GM12878 (cell line): ENCODE data around the gene KIF20B. TPM values are rescaled to one million over a fixed set of nuclear protein-coding genes. Genes with fewer than 3 reads are reported as not detected.

Source experiments
- ATAC-seq: fragments of 200-7000 bp; cut with Tn5 transposase; 3 replicates; pipeline ENCODE4 v1.9.1; 2020; ENCODE audit warnings: mild to moderate bottlenecking, moderate library complexity
- BruUV-seq: library from RNA; stranded (reverse); fragments of 400-500 nt; replicated peaks from 2 replicates; lab custom pipeline; 2021; lab: Mats Ljungman, UMichigan
- CTCF ChIA-PET: fragments of 300-600 bp; sonication (Branson Sonifier 250); formaldehyde crosslinking; extraction: SDS; loops from one replicate; lab custom pipeline; 2021; ENCODE audit warnings: inconsistent platforms; lab: Yijun Ruan, JAX
- POLR2A ChIA-PET: fragments of 350-600 bp; formaldehyde crosslinking; extraction: SDS; loops from one replicate; lab custom pipeline; 2021; ENCODE audit warnings: inconsistent platforms; lab: Charles Lee
- RAD21 ChIA-PET: fragments of 300-600 bp; sonication (Branson Sonifier 250); formaldehyde crosslinking; loops from one replicate; lab custom pipeline; 2023; ENCODE audit warnings: antibody characterized with exemption; ENCODE audit not compliant: unreplicated experiment; lab: Charles Lee
- SMC1A ChIA-PET: fragments of 300-600 bp; sonication (Branson Sonifier 250); formaldehyde crosslinking; loops from one replicate; lab custom pipeline; 2023; ENCODE audit not compliant: unreplicated experiment, uncharacterized antibody; lab: Charles Lee
- DNase-seq: peaks from one replicate; pipeline ENCODE4 v3.0.0-alpha.2; 2011; ENCODE audit warnings: low read depth, low spot score
- FAIRE-seq: peaks from 3 replicates; lab custom pipeline; 2011; peaks lifted over from hg19 to GRCh38; lab: Jason Lieb, UNC
- H2AFZ ChIP-seq: 2 replicates; pipeline ENCODE4 v1.6.0; 2011; ENCODE audit warnings: low read depth, low read length, control low read depth; ENCODE audit not compliant: control insufficient read depth
- H3K27ac ChIP-seq: 2 replicates; pipeline ENCODE4 v1.5.1; 2011; ENCODE audit warnings: control low read depth; ENCODE audit not compliant: control insufficient read depth, insufficient read depth
- H3K27me3 ChIP-seq, 2 experiments: replicated peaks in 1 of 2; 2 replicates each; pipeline versions ENCODE4 v1.6.0 to v1.6.1; 2011; ENCODE audit warnings: low read length in 1 of 2; ENCODE audit not compliant: control insufficient read depth in 2 of 2, insufficient read depth in 2 of 2
- H3K36me3 ChIP-seq, 2 experiments: 2 replicates each; pipeline ENCODE4 v1.5.1; 2011; ENCODE audit warnings: low read length in 1 of 2; ENCODE audit not compliant: control insufficient read depth in 2 of 2, insufficient read depth in 2 of 2
- H3K4me1 ChIP-seq: 2 replicates; pipeline ENCODE4 v1.6.1; 2011; ENCODE audit warnings: mild to moderate bottlenecking, low read length, moderate library complexity, mixed read lengths; ENCODE audit not compliant: control insufficient read depth, insufficient read depth
- H3K4me2 ChIP-seq: 2 replicates; pipeline ENCODE4 v1.6.0; 2011; ENCODE audit warnings: control low read depth; ENCODE audit not compliant: control insufficient read depth, insufficient read depth
- H3K4me3 ChIP-seq: fragments of 200-600 bp; sonication (generic); 2 replicates; pipeline ENCODE4 v1.5.1; 2016
- H3K79me2 ChIP-seq: 2 replicates; pipeline ENCODE4 v1.6.0; 2011; ENCODE audit warnings: low read length; ENCODE audit not compliant: control insufficient read depth, insufficient read depth
- H3K9ac ChIP-seq: 2 replicates; pipeline ENCODE4 v1.8.0; 2011; ENCODE audit warnings: low read length, control low read depth, mixed read lengths; ENCODE audit not compliant: control insufficient read depth, insufficient read depth
- H3K9me3 ChIP-seq: replicated peaks from 3 replicates; pipeline ENCODE4 v1.5.1; 2011; ENCODE audit warnings: mild to moderate bottlenecking, low read length; ENCODE audit not compliant: control insufficient read depth, insufficient read depth
- H4K20me1 ChIP-seq: 2 replicates; pipeline ENCODE4 v1.6.0; 2011; ENCODE audit not compliant: control insufficient read depth, insufficient read depth
- HDAC6 ChIP-seq: fragments of 200-600 bp; sonication (generic); IDR thresholded peaks from one replicate; pipeline ENCODE4 v1.8.0; 2017; ENCODE audit warnings: antibody characterized with exemption; ENCODE audit not compliant: unreplicated experiment
- MYC ChIP-seq: IDR thresholded peaks from 2 replicates; pipeline ENCODE4 v1.6.1; 2011; ENCODE audit warnings: mild to moderate bottlenecking, low read length, moderate library complexity, inconsistent platforms; ENCODE audit not compliant: insufficient read depth, insufficient replicate concordance, insufficient read length, severe bottlenecking
- NFIC ChIP-seq: IDR thresholded peaks from 2 replicates; pipeline ENCODE4 v1.6.1; 2012; ENCODE audit warnings: low read depth, mild to moderate bottlenecking, inconsistent platforms, low read length, moderate library complexity
- NFYA ChIP-seq: IDR thresholded peaks from 2 replicates; pipeline ENCODE4 v1.6.1; 2011; ENCODE audit warnings: low read depth, mild to moderate bottlenecking, low read length, improper control_type of control experiment, borderline replicate concordance
- PAX5 ChIP-seq: IDR thresholded peaks from 2 replicates; pipeline ENCODE4 v1.6.1; 2011; ENCODE audit warnings: low read depth, low read length, borderline replicate concordance
- ZNF207 ChIP-seq: fragments of 450-650 bp; IDR thresholded peaks from 2 replicates; pipeline ENCODE4 v1.6.1; 2014; ENCODE audit warnings: antibody characterized with exemption, mild to moderate bottlenecking, borderline replicate concordance
- ZNF24 ChIP-seq: fragments of 450-650 bp; IDR thresholded peaks from 2 replicates; pipeline ENCODE4 v1.6.1; 2017; ENCODE audit warnings: antibody characterized with exemption, mild to moderate bottlenecking
- in situ Hi-C: fragments of 300-500 bp; cut with MboI; formaldehyde crosslinking; loops from 9 replicates; pipeline ENCODE4 v1.14.3; 2018; ENCODE audit warnings: mixed read lengths
- intact Hi-C: fragments of 100-400 bp; cut with micrococcal nuclease; formaldehyde crosslinking; loops from one replicate; pipeline ENCODE4 v1.14.2; 2022; ENCODE audit not compliant: unreplicated experiment
- polyA plus RNA-seq, 11 experiments: library from polyadenylated mRNA; depleted of rRNA in 4 of 11; unstranded in 6 of 11; stranded (reverse) in 5 of 11; fragments of >200 nt; fragmentation: Nextera tagmentation in 4 of 11; fragmentation: Illumina TruSeq in 1 of 11; extraction: Ambion mirVana in 4 of 11; extraction: Trizol in 1 of 11; gene quantifications; 1 replicate in 1 of 11; 2 replicates in 10 of 11; pipeline versions ENCODE4 v1.2.1 to v1.2.3, GENCODE V29; 2011 to 2016; ENCODE audit warnings: inconsistent platforms in 2 of 11, missing spikeins in 2 of 11, low read depth in 1 of 11
- total RNA-seq, 4 experiments: library from RNA; depleted of rRNA in 3 of 4; stranded (reverse); fragments of >200 nt in 3 of 4; fragmentation: Illumina TruSeq in 1 of 4; extraction: Trizol in 1 of 4; gene quantifications; 2 replicates each; pipeline versions ENCODE4 v1.2.1 to v1.2.3, GENCODE V29; 2013 to 2021
- TF ChIP-seq, protein P1 (sequence below): fragments of 450-650 bp; conservative IDR thresholded peaks from 2 replicates; pipeline ENCODE4 v1.6.1; 2017; ENCODE audit warnings: mild to moderate bottlenecking, moderate library complexity

The KIF20B gene
- total and polyA plus RNA-seq, 10 of the 15 experiments (the other 5 are each of a cell fraction or from before 2014, with no cell fraction given): 15.6 to 67.7 (median 44.3) TPM

- TF ChIP-seq, protein P1, sequence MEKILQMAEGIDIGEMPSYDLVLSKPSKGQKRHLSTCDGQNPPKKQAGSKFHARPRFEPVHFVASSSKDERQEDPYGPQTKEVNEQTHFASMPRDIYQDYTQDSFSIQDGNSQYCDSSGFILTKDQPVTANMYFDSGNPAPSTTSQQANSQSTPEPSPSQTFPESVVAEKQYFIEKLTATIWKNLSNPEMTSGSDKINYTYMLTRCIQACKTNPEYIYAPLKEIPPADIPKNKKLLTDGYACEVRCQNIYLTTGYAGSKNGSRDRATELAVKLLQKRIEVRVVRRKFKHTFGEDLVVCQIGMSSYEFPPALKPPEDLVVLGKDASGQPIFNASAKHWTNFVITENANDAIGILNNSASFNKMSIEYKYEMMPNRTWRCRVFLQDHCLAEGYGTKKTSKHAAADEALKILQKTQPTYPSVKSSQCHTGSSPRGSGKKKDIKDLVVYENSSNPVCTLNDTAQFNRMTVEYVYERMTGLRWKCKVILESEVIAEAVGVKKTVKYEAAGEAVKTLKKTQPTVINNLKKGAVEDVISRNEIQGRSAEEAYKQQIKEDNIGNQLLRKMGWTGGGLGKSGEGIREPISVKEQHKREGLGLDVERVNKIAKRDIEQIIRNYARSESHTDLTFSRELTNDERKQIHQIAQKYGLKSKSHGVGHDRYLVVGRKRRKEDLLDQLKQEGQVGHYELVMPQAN: no peak
- no peak for TF ChIP-seq NFYA
Measured at GRCh38 chr10:89773081-89773480, 71.7 kb downstream of the KIF20B start (continued).

DNA sequence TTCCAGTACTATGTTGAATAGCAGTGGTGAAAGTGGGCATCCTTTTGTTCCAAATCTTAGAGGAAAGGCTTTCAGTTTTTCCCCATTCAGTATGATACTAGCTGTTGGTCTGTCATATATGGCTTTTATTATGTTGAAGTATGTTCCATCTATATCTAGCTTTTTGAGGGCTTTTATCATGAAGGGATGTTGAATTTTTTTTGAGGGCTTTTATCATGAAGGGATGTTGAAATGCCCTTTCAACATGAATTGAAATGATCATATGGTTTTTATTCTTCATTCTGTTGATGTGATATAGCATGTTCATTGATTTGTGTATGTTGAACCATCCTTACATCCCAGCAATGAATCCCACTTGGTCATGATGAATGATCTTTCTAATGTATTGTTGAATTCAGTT, 75.3 kb downstream of the KIF20B start:
- no TSS peak for BruUV-seq
- Histone ChIP-seq H2AFZ (no peak overlapping the region), H3K9ac (no peak overlapping the region), H3K4me1 (no peaks in the 10 kb centered on the region), H3K4me3 (no peak overlapping the region), H3K36me3 (peaks cover 1% of the 10 kb centered on the region in 2 experiments; a peak in 2 of 4 replicates), H3K79me2 (no peaks in the 10 kb centered on the region), H3K9me3 (no peaks in the 10 kb centered on the region), H3K27me3 (no peaks in the 10 kb centered on the region), H3K4me2 (no peak overlapping the region), H4K20me1 (no peaks in the 10 kb centered on the region), H3K27ac (no peak overlapping the region)
- TF ChIP-seq PAX5: no peak
- TF ChIP-seq NFIC: no peak
- no peak for TF ChIP-seq ZNF24
- no peak for TF ChIP-seq ZNF207
- no peak for TF ChIP-seq MYC
- no peak for TF ChIP-seq HDAC6
- ChIA-PET RAD21 (no interaction called here), CTCF (no interaction called here), SMC1A (interaction anchor here (0.9 kb wide), 1 partner anchor 53 kb away, joined by 3 read pairs; no protein-coding TSS in a partner anchor), POLR2A (no interaction called here)
- intact Hi-C loops (no loop called here), in situ Hi-C loops (no loop called here)
- DNase-seq (no peak), FAIRE-seq (no peak), ATAC-seq (no peak)
